CD4-positive, alpha-beta T cell treated with Interleukin-4 for 4 hours (primary cell): ENCODE data around the gene RRP1.
"Not testable (repeated sequence)": the region's sequence is repeated elsewhere in the genome, so short reads cannot be mapped to it uniquely, and the experiment has no call there.

Source experiments
- DNase-seq: peaks from one replicate; pipeline ENCODE4 v3.0.0-alpha.2; 2020

Gene RRP1

DNA sequence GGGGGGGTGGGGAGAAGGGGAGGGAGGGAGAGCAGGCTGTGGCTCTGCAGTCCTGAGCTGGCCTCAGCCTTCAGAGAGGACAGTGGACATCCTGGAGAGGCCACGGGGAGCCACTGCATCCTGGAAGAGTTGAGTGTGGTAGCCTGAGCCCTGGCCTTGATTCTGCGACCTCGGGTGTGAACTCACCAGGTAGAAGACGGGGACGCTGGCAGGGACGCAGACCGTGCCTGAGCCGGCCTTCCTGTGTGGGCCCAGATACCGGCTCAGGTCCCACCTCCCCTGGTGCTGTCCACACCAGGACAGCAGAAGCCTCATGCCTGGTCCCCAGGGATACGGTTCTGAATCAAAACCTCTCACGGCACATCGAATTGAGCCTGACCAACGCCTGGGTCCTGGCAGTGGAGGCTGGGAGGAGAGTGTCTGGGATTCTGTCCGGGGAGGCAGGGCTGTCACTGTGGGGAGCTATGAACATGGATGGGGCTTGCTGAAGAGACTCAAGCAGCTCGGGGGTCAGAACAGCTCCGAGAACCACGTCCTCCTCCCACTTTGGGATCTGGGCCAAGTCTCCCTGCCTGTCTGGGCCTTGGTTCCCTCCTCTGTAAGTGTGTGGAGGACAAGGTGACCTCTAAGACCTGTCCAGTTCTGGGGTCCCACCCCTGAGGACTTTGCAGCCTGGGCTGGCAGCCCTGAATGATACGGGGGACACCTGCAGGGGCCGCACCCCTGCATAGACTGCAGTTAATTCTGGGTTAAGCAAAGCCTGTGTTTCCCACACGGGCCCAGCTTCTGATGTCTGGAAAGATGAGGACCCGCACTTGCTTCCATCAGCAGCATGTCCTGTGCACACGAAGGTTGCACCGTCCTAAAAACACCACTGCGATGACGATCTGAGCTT, 30.4 kb downstream of the RRP1 start:
- no peak for DNase-seq

DNA sequence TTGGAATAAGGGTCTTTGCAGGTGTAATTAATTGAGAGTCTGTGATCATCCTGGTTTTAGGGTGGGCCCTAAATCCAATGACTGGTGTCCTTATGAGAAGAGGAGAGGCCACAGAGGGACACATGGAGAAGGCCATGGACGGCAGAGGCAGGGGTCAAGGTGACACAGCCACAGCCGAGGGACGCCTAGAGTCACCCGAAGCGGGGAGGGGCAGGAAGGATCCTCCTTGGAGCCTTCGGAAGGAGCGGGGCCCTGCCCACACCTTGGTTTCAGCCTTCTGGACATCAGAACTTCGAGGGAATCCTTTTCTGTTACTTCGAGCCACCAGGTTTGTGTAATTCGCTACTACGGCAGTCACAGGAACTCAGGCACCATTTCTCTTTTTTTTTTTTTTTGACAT, 31.1 kb downstream of the RRP1 start:
- DNase-seq: no peak

DNA sequence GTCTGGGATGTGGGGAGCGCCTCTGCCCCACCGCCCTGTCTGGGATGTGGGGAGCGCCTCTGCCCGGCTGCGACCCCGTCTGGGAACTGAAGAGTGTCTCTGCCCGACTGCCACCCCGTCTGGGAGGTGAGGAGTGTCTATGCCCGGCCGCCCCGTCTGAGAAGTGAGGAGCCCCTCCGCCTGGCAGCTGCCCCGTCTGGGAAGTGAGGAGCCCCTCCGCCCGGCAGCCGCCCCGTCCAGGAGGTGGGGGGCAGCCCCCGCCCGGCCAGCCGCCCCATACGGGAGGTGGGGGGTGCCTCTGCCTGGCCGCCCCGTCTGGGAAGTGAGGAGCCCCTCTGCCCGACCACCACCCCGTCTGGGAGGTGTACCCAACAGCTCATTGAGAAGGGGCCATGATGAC, 32.8 kb downstream of the RRP1 start:
- DNase-seq: not testable (repeated sequence)

DNA sequence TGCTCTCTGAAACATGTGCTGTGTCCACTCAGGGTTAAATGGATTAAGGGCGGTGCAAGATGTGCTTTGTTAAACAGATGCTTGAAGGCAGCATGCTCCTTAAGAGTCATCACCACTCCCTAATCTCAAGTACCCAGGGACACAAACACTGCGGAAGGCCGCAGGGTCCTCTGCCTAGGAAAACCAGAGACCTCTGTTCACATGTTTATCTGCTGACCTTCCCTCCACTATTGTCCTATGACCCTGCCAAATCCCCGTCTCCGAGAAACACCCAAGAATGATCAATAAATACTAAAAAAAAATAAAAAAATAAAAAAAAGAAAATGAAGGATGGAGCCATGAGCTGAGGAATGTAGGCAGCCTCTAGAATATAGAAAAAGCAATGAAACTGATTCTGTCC, 33.4 kb downstream of the RRP1 start:
- not testable (repeated sequence) for DNase-seq

DNA sequence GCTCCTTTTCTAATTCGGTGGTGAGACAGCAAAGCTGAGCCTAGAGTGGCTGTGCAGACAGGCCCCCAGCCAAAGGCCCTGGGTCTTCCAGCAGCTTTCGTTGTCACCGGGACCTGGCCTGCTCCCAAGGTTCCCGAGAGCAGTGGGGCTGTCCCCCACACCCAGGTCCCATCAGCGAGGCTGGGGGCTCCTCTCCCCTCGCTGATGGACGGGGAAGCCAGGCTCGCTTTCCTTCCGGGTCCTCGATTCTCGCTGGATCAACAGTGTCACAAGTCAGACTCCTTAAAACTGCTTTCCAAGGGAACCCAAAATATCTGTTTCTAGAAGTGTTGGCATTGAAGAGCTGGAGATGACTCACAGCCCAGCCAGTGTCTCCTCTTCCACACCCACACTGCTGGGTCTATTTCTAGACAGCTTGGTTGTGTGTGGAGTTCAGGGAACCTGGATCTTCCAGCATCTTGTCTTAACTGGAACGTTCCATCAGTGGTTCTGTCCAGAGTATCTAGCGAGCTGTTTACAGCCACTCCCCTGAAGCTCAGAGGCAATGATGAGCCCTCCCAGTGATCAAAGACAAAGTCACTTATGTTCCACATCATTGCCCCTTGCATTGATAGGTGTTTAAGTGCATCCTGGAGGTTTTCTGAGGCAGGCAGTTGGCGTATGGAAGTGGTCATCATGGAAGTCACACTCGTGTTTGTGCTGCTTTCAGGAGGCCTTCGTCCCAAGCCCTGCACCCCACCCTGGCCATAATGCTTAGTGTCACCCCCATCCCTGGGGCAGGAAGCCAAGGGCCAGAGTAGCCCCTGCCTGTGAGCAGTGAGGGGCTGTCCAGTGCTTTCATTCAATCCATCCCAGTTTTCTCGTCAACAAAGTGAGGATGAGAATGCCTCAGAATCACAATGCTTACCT, 35.2 kb downstream of the RRP1 start:
- no peak for DNase-seq

DNA sequence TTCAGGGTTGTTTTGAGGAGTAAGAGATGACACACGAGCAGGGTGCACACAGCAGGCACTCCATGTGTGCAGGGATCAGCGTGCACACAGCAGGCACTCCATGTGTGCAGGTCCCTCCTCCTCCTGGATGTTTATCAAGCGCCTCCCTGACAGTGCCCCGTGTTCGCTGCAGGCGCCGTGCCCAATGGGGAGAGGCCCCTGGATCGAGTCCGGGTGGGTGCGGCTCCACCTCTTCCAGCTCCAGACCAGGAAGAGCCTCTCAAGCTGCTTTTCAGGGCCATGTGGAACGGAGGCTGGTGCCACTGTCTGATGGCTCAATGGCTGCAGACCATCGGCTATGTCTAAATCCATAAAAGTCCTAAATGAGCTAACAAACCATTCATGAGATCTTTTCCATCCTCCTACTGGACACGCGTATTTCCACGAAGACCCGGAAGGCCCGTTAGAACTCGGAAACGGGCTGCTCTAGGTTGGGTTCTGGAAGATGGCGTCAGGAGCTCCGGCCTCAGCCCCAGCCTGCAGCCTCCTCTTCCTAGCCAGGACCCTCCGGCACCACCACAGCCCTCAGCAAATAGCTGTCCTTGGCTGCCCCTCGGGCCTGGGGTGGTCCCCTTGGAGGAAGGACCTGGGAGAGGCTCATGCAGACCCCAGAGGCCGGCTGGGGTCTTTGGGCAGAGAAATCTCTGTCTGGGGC, 36.0 kb downstream of the RRP1 start:
- DNase-seq: no peak

DNA sequence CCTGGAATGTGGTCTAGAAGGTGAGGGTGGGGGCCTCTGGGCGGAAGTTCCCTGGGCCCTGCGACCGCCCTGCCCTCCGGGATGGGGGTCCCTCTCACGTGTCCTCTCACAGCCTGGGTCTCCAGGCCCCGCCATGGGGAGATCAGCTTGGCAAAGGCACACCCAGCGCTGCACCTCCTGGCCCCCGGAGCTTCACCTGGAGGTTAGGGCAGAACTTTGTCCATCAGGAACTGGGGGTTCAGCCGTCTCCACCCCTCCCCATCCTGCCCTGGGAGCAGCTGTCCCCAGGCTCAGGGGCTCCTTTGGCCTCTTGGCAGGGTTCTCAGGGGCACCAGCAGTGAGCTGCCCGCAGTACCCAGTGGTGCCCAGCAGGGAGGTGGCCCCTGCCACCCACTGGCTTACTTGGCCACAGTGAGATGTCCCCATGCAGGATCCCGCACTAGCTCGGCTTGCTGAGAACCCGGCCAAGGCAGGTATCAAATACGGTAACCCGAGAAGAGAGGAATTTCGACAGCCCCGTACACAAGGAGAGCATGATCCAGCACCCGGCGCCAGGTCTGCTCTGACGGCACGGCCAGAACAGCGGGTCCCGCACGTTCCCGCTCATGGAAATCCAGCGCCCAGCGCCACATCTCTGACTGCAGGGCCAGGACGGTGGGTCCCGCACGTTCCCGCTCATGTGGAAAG, 36.7 kb downstream of the RRP1 start:
- no peak for DNase-seq

DNA sequence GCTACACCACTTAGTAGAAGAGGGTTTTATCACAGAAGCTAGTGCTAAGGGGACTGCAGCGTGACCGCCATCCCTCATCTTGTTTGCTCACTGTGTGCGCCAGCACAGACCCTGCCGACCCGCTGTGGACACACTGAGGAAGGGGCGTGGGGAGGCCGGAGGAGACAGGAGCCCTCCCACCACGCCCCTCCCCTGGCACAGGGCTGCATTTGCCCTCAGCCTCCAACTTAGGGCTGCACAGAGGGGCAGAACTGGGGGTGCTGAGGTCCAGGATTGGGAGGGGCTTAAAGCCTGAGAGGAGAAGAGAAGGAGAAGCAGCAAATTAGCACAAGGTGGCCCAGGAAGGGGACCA, 37.2 kb downstream of the RRP1 start:
- no peak for DNase-seq

DNA sequence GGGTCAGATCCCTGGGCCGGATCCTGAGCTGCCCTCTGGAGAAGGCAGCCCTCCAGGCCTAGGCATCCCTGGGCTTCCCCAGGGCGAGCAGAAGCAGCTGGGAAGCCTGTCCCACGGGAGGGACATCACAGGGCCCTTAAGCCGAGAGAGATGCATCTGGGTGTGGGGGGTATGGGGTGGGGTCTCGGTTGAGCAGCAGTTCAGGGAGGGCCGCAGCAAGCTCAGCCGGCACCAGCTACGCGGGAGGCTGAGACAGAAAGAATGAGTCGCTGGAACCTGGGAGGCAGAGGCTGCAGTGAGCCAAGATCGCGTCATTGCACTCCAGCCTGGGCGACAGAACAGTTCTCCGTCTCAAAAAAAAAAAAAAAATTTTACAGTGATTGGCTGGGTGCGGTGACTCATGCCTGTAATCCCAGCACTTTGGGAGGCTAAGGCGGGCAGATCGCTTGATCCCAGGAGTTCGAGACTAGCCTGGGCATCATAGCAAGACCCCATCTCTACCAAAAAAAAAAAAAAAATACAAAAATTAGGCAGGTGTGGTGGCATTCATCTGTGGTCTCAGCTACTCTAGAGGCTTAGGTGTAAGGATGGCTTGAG, 37.7 kb downstream of the RRP1 start:
- no peak for DNase-seq

DNA sequence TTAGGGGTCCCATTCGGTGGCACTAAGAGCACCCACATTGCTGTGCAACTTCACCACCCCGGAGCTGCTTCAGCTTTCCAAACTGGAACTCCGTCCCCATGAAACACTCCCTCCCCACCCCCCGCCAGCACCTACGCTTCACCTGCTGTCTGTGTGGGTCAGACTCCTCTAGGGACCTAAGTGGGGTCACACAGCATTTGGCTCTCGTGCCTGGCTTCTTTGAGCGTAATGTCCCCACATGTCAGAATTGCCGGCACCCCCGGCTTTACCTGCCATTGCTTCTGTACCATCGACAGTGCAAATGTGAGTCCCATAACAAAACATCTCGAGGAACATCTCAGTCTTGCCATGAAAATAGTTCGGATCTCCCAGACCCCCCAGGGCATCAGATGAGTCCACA, 39.8 kb downstream of the RRP1 start:
- DNase-seq: no peak

DNA sequence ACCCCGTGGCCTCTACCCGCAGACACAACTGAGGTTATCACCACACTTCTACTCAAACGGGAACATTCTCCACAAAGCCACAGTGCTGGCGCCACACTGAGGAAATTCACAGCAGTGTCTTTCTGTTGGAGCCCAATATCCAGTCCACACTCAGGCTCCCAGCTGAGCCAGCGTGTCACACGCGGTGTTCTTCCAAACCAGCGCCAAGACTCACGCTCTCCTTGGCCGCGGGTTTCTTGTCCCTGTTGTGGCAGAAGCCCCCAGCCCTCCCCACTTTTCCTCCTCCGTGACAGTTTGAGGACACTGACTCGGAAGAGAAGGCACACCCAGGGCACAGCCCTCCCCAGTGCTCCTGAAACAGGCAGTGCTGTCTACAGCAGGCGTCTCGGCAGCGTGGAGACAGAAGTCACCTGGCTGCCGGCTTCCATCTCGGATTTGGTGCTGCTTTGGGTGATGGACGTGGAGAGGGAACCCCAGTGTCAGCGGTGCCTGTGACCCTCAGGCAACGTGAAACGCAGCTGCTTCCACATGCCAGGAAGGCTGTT, 40.3 kb downstream of the RRP1 start:
- DNase-seq: no peak

DNA sequence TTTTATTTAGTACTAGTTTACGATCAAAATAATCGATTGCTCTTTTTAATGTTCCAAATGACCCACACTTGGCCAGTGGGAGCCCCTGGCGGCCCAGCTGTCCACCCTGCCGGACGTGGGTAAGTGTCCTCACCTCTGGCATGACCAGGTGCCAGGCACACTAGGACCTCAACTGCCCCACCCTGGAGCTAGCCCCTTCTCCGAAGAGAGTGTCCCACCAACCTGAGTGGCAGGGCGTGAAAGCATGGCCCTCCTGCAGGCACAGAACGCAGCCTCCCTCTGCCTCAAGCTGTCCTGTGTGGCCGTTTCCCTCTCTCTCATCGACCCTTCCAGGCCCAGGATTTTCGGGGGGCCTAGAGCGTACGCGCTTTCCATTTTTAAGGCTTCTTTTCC, 42.8 kb downstream of the RRP1 start:
- DNase-seq: no peak

DNA sequence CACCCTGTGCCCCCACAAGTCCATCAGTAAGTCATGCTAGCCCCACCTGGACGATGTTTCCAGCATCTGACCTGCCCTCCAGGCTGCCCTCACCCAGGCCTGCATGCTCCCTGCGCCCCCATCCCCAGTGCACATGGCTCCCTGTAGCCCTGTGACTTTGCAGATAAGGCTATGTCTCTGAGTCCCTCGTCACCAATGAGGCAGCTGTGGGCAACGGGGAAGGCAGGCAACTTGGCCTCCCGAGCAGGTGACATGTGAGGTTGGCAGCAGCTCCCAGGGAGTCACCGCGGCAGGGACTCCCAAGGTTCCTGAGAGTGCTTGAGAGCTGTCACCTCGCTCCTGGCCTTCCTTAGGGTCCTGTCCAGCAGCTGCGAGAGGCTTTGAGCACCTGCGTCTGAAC, 43.3 kb downstream of the RRP1 start:
- DNase-seq: no peak

DNA sequence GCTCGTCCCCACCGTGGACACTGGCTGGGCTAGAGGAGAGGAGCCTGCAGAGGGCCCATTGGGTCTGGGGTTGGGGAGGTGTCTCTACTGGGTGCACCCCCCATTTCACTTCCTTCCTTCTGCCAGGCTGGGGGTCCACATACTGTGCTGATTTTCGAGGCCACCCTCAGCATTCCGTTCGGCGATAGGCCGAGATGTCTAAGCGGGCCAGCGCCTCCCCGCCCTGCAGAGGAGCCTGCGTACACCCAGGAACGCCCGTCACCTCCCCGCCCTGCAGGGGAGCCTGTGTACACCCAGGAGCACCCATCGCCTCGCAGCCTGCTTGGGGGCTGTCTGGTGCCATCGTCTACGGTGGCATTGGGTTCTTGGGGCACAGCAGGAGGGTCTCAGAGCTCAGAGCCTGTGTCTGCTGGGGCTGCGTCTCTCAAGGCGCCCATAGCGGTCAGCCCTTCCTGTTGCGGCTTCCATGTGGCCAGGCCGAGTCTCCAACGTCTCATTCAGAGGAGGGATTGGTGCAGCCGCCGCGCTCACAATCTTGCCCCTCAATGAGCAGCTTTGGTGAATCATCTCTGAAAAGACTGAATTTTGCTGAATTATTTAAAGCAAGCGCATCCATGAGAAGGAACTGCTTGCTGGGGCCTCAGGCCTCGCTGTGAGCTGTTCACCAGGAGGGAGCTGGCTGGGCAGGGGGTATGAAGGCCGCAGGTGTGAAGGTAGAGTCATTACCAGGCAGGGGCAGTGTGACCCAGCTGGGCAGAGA, 44.9 kb downstream of the RRP1 start:
- no peak for DNase-seq

DNA sequence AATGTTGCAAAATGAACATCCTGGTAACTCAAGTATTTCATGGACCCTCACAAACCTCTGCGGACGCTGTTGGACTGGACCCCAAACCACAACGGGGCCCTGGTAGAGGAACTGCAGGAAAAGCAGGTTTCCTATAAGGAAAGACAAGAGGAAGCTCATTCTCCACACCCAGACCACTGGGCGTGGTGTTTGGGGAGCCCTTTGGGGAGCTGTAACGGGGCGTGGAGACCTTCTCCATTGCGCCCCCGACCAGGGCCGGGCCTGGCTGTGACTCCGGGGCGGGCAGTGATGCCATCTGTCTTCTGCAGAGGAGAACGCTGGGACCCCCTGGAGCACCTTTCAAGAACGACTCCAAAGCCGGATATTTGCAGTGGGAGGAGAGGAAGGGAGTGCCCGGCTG, 45.7 kb downstream of the RRP1 start:
- DNase-seq: no peak

DNA sequence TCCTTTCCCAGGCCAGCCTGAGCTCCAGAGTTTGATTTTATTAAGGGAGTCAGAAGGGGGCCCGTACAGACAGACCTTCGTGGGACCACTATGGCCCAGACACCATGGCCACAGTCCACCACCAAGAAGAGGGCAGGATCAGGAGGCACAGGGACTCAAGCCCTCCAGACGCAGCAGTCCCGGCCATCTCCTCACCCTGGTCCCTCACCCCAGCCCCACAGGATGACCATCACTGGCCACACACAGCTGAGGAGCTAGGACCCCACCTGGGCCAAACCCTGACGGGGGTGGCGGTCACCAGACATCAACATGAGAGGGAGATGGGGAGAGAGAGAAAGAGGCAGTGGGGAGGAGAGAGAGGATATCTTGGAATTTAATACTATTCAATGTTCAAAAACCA, 46.5 kb downstream of the RRP1 start:
- no peak for DNase-seq

DNA sequence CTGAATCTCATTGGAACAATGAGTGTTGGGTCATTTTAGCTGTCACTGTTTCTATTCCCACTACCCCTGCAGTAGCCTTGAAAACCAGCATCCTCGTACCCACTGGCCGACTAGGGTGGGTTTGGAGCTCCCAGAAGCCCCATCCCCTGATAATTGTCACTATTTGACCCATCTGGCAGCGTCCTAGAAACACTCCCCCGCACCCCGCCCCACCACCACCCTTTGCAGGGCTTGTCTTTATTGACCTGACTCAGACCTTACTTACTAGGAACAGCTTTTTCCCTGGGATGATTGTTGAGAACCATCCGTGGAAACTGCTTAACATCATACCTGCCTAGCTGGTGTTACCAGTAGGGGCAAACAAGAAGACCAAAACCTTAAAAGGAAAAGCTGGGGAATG, 47.2 kb downstream of the RRP1 start:
- no peak for DNase-seq

DNA sequence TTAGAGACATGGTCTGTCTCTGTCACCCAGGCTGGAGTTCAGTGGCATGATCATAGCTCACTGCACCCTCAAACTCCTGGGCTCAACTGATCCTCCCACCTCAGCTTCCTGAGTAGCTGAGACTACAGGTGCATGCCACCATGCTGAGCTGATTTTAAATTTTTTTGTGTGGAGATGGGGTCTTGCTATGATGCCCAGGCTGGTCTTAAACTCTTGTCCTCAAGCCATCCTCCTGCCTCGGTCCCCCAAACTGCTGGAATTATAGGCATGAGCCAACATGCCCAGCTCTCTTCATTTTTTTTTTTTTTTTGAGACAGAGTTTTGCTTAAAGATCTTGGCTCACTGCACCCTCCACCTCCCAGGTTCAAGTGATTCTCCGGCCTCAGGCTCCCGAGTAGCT, 50.9 kb downstream of the RRP1 start:
- no peak for DNase-seq

DNA sequence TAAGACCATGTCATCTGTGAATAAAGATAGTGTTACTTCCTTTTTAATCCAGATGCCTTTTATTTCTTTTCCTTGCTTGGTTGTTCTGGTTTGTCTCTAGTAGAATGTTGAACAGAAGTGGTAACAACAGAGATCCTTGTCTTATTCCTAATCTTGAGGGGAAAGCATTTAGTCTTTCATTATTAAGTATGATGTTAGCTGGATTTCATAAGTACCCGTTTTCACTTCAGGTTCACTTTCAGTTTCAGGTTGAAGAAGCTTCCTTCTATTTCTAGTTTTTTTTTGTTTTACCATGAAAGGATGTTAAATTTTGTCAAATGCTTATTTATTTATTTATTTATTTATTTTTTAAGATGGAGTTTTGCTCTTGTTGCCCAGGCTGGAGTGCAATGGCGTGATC, 53.4 kb downstream of the RRP1 start:
- DNase-seq: no peak

DNA sequence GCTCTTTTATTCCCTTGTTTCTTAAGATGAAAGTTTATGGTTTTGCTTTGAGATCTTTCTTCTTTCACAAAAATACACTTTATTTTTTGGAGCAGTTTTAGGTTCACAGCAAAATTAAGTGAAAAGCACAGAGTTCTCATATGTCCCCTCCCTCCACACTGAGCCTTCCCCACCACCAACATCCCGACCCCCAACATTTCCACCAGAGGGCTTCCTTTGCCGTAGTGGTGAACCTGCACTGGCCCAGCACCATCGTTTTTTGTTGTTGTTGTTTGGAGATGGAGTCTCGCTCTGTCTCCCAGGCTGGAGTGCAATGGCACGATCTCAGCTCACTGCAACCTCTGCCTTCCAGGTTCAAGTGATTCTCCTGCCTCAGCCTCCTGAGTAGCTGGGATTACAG, 55.5 kb downstream of the RRP1 start:
- not testable (repeated sequence) for DNase-seq

DNA sequence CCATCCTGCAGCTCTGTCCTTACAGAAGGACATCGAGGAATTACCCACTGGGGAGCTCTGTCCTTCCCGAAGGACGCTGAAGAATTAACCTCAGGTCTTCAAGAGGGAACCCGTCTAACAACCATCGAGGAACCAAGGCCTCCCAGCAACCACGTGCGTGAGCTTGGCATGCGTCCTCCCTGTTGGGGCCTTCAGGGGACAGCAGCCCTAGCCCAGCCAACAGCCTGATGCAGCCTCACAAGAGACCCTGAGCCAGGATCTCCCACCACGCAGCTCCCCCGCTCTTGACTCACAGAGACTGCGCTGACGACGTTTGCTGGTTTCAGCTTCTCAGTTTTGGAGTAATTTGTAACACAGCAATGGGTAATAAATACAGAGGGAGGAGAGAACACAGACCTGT, 56.0 kb downstream of the RRP1 start:
- DNase-seq: no peak
